Glutamatergic neuron (in vitro differentiated cells): ENCODE results near the gene NOXO1. TPM values are rescaled to one million over a fixed set of nuclear protein-coding genes. Genes with fewer than 3 reads are reported as not detected.

ENCODE experiments used
- DNase-seq: peaks from one replicate; pipeline ENCODE4 v3.0.0; 2022
- H3K27ac Mint-ChIP-seq: one replicate; pipeline ENCODE4 v1.8.0; 2020; ENCODE audit warnings: mild to moderate bottlenecking, mixed read lengths, inconsistent platforms; ENCODE audit not compliant: unreplicated experiment
- H3K27me3 Mint-ChIP-seq: one replicate; pipeline ENCODE4 v1.8.0; 2020; ENCODE audit warnings: mild to moderate bottlenecking, moderate library complexity, mixed read lengths, inconsistent platforms; ENCODE audit not compliant: unreplicated experiment
- H3K36me3 Mint-ChIP-seq: one replicate; pipeline ENCODE4 v1.8.0; 2020; ENCODE audit warnings: mild to moderate bottlenecking, mixed read lengths, inconsistent platforms; ENCODE audit not compliant: unreplicated experiment
- H3K4me1 Mint-ChIP-seq: one replicate; pipeline ENCODE4 v1.8.0; 2020; ENCODE audit warnings: mild to moderate bottlenecking, low read depth, mixed read lengths, inconsistent platforms; ENCODE audit not compliant: unreplicated experiment
- H3K4me3 Mint-ChIP-seq: one replicate; pipeline ENCODE4 v1.8.0; 2020; ENCODE audit warnings: mild to moderate bottlenecking, mixed read lengths, inconsistent platforms; ENCODE audit not compliant: unreplicated experiment
- H3K9me3 Mint-ChIP-seq: one replicate; pipeline ENCODE4 v1.8.0; 2020; ENCODE audit warnings: mild to moderate bottlenecking, moderate library complexity, mixed read lengths, inconsistent platforms; ENCODE audit not compliant: unreplicated experiment
- total RNA-seq: library from RNA; stranded (reverse); fragmentation: NEBNext Ultra II Directional; extraction: Animal tissue kit (Norgen Biotek cat#: 25700); gene quantifications from one replicate; pipeline ENCODE4 v1.2.1, GENCODE V29; 2021; ENCODE audit not compliant: unreplicated experiment
- TF ChIP-seq, protein P1 (sequence below): fragments of 200-600 bp; sonication (generic); IDR thresholded peaks from one replicate; pipeline ENCODE4 v1.5.0; 2021; ENCODE audit not compliant: partially characterized antibody, unreplicated experiment

NOXO1 gene
- total RNA-seq, 1 donor from 2014 or later: 1.3 TPM

DNA sequence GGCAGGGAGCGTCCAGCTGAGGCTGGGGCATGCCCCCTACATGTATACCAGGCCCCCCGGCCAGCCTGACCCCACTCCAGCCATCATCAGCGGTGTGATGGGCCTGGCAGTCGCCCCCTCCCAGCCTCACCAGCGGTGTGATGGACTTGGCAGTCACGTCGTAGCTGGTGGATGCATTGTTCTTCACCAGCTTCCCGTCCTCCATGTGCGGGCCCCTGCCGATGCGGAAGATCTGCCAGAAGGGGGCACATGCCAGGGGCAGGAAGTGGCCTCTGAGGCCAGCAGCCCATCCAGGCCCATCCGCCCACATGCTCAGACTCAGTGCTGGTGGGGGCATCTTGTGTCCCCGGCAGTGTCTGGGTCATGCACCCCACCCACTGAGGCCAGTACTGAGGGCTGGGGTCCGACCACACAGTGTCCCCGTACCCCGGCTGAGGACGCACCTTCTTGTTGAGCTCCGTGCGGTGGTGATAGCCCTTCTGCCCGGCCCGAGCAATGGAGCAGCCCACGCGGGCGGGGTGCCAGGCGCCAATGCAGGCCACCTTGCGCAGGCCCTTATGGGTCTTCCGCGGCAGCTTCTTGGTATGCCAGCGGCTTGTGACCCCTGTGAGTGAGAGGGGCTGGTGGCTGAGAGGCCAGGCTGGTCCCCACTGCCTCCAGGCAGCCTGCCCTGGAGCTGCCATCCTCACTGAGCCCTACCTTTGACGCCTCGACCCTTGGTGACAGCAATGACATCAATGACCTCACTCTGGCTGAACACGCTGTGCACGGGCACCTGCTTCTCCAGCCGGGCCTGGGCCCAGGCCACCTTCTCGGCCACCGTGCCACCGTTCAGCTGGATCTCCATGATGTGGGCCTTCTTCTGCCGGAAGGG, 34.5 kb downstream of the NOXO1 start:
- Mint-ChIP-seq H3K27ac (no peak overlapping the region), H3K36me3 (no peaks in the 10 kb centered on the region), H3K4me1 (peaks cover 4% of the 10 kb centered on the region), H3K4me3 (no peak overlapping the region), H3K27me3 (peaks cover 3% of the 10 kb centered on the region), H3K9me3 (peaks cover 3% of the 10 kb centered on the region)
- no peak for DNase-seq
- TF ChIP-seq, protein P1, sequence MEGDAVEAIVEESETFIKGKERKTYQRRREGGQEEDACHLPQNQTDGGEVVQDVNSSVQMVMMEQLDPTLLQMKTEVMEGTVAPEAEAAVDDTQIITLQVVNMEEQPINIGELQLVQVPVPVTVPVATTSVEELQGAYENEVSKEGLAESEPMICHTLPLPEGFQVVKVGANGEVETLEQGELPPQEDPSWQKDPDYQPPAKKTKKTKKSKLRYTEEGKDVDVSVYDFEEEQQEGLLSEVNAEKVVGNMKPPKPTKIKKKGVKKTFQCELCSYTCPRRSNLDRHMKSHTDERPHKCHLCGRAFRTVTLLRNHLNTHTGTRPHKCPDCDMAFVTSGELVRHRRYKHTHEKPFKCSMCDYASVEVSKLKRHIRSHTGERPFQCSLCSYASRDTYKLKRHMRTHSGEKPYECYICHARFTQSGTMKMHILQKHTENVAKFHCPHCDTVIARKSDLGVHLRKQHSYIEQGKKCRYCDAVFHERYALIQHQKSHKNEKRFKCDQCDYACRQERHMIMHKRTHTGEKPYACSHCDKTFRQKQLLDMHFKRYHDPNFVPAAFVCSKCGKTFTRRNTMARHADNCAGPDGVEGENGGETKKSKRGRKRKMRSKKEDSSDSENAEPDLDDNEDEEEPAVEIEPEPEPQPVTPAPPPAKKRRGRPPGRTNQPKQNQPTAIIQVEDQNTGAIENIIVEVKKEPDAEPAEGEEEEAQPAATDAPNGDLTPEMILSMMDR: no peak

GRCh38 chr16:1945559-1946391, 35.5 kb downstream of the NOXO1 start:
- no peak for DNase-seq
- Mint-ChIP-seq H3K4me1 (peaks cover 10% of the 10 kb centered on the region), H3K27ac (no peak overlapping the region), H3K36me3 (no peaks in the 10 kb centered on the region), H3K27me3 (peaks cover 4% of the 10 kb centered on the region), H3K9me3 (peaks cover 3% of the 10 kb centered on the region), H3K4me3 (no peak overlapping the region)
- TF ChIP-seq, protein P1: no peak

GRCh38 chr16:1944612-1945199, 36.6 kb downstream of the NOXO1 start:
- no peak overlapping the region for H3K27ac Mint-ChIP-seq
- no peaks in the 10 kb centered on the region for H3K36me3 Mint-ChIP-seq
- TF ChIP-seq, protein P1: no peak
- no peak overlapping the region for H3K4me3 Mint-ChIP-seq
- DNase-seq: no peak
- H3K9me3 Mint-ChIP-seq: peaks cover 3% of the 10 kb centered on the region
- H3K27me3 Mint-ChIP-seq: peaks cover 4% of the 10 kb centered on the region
- peaks cover 10% of the 10 kb centered on the region for H3K4me1 Mint-ChIP-seq

DNA sequence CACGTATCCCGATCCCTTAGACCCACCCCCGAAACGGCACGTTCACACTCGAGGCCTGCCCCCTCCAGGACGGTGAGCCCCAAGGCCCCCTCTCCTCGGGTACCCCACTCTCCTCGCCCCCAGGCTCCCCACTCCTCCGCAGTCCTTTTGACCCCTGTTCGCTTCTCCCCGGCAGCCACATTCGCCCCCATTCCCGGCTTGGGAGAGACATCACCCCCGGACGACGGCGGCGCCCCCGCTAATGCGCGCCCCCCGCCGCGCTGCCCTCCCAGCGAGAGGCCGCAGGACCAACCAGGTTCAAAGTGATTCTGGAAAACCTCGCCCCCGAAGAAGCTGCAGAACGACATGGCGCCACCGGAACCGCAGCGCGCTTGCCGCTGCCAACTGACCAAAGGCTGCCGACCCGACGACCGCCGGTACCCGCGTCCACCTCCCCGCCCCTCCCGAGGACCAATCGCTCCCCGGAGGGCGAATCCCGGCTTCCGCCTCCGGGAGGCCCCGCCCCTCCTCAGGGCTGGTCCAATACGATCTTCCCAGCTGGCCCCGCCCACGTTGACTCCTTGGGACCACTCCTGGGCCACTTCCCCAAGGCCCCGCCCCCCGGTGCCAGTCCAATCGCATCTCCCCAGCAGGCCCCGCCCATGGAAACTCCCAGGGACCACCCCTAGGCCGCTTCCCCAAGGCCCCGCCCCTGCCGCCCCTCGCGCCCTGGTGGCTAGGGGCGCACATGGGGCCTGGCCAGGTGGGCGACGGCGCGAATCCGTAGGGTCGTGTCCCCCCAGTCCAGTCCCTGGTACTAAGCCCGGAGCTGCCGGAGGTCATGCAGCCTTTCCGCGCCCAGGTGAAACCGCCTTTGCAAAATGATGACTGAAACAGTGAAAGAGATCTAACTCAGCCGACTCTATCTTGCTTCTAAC, 38.2 kb downstream of the NOXO1 start, which contains the start of gene MSRB1:
Gene MSRB1 (minus strand): TSS at position 390 of the 917 bp plus-strand sequence. CDS start 43 bp downstream, at position 347.
- Mint-ChIP-seq H3K9me3 (peaks cover 3% of the 10 kb centered on the region), H3K4me3 (peak within 1 kb of the TSS; percentile 82), H3K27me3 (peaks cover 4% of the 10 kb centered on the region), H3K27ac (peak within 1 kb of the TSS; percentile 17), H3K36me3 (no peaks in the 10 kb centered on the region), H3K4me1 (peaks cover 10% of the 10 kb centered on the region)
- peak; percentile 100 for DNase-seq
- TF ChIP-seq, protein P1: no peak
